ENCODE data around the gene CRYBG3.

The CRYBG3 gene

DNA sequence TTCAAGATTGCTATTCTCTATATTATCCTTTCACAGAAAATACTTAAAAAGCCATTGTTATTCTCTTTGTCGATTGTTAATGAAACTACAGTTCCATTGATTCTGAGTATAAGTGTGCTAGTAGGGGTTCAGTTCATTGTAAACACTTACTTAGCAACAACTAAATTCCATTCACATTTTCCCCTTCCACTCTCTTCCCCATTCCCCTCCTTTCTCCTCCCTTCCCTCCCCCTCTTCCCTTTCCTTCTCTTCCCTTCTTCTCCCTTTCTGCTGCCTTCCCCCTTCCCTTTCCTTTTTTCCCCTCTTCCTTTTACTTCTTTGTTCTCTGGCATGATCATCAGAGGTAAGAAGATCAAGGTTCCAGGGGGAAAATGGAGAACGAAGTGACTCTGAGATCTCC lies 171.7 kb downstream of the CRYBG3 start:
- no peak overlapping the region for H3K4me3 ChIP-seq (ENCODE audit: control insufficient read depth in 1 of 7, extremely low read depth in 1 of 7, insufficient read depth in 4 of 7, low read depth in 2 of 7, low read length in 6 of 7)
- H3K27me3 ChIP-seq (replicated peaks in 2 of 5; ENCODE audit: control insufficient read depth in 4 of 5, insufficient read depth in 5 of 5, low read length in 4 of 5): no peaks in the 10 kb centered on the region
- no peak for DNase-seq
- H3K4me1 ChIP-seq (ENCODE audit: control extremely low read depth in 1 of 4, control insufficient read depth in 4 of 4, insufficient read depth in 4 of 4, low read length in 3 of 4): no peaks in the 10 kb centered on the region
- H3K36me3 ChIP-seq (ENCODE audit: control insufficient read depth in 4 of 4, insufficient read depth in 4 of 4, low read length in 3 of 4): no peaks in the 10 kb centered on the region
- no CpG with 5 or more reads among the region's 2 CpGs for whole genome bisulfite sequencing (ENCODE audit: insufficient coverage)
- H3K9me3 ChIP-seq (ENCODE audit: control extremely low read depth in 1 of 5, control insufficient read depth in 4 of 5, insufficient read depth in 2 of 5, low read depth in 1 of 5, low read length in 4 of 5): no peaks in the 10 kb centered on the region
- no peak overlapping the region for H3K27ac ChIP-seq (ENCODE audit: insufficient read depth in 1 of 2, low read depth in 1 of 2, low read length in 2 of 2, poor library complexity in 1 of 2, severe bottlenecking in 2 of 2)
- ChIA-PET POLR2A (no interaction called here), CTCF (no interaction called here)

DNA sequence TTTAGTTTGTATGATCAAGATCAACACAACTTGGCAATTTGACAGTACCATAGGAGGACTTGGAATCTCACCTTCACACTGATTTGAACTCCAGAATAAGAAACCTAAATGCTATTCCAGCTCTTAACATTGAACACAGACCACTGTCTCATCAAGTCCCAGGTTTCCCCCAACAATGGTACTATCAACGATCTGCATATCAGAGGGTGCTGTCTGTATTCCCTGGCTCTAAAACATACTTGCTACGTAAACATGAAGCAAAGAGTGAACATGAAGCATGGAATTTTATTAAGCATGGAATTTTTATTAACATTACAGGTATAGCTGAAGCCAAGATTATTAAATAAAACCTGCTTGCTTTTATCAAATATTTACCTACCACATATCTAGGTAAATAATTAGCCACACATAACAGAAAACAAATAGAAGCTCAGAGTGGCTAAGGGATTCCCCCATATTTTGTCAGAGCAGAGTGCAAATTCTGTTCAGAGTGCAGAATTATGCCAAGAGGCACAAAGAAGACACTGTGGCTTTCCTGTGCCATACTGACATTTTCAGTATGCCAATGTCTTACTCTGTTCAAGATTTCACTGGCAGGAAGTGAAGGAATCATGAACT lies 172.6 kb downstream of the CRYBG3 start:
- H3K27me3 ChIP-seq (replicated peaks in 2 of 5; ENCODE audit: control insufficient read depth in 4 of 5, insufficient read depth in 5 of 5, low read length in 4 of 5): no peaks in the 10 kb centered on the region
- POLR2A ChIA-PET: no interaction called here

More for the DNA sequence above, 172.6 kb downstream of the CRYBG3 start:
- no peak for DNase-seq
- Histone ChIP-seq H3K9me3 (ENCODE audit: control extremely low read depth in 1 of 5, control insufficient read depth in 4 of 5, insufficient read depth in 2 of 5, low read depth in 1 of 5, low read length in 4 of 5) (no peaks in the 10 kb centered on the region), H3K4me1 (ENCODE audit: control extremely low read depth in 1 of 4, control insufficient read depth in 4 of 4, insufficient read depth in 4 of 4, low read length in 3 of 4) (no peaks in the 10 kb centered on the region), H3K27ac (ENCODE audit: insufficient read depth in 1 of 2, low read depth in 1 of 2, low read length in 2 of 2, poor library complexity in 1 of 2, severe bottlenecking in 2 of 2) (no peak overlapping the region), H3K36me3 (ENCODE audit: control insufficient read depth in 4 of 4, insufficient read depth in 4 of 4, low read length in 3 of 4) (no peaks in the 10 kb centered on the region), H3K4me3 (ENCODE audit: control insufficient read depth in 1 of 7, extremely low read depth in 1 of 7, insufficient read depth in 4 of 7, low read depth in 2 of 7, low read length in 6 of 7) (no peak overlapping the region)
- no CpG with 5 or more reads among the region's 2 CpGs for WGBS (ENCODE audit: insufficient coverage)
- CTCF ChIA-PET: no interaction called here
